Retinal pigment epithelial cell (primary cell): ENCODE data around the gene RAMACL.
A peak's percentile ranks its signal among the peaks of the same experiment; 100 is the strongest.

ENCODE experiments used
- DNase-seq: peaks from one replicate; pipeline ENCODE4 v3.0.0-alpha.2; 2010; ENCODE audit warnings: low read depth
- H3K4me3 ChIP-seq: 2 replicates; pipeline ENCODE4 v1.5.1; 2011; ENCODE audit warnings: mild to moderate bottlenecking, low read length, control low read depth, moderate library complexity
- CTCF ChIP-seq: conservative IDR thresholded peaks from 2 replicates; pipeline ENCODE4 v1.5.1; 2011; ENCODE audit warnings: low read depth, low read length, control low read depth, inconsistent platforms

The RAMACL gene

DNA sequence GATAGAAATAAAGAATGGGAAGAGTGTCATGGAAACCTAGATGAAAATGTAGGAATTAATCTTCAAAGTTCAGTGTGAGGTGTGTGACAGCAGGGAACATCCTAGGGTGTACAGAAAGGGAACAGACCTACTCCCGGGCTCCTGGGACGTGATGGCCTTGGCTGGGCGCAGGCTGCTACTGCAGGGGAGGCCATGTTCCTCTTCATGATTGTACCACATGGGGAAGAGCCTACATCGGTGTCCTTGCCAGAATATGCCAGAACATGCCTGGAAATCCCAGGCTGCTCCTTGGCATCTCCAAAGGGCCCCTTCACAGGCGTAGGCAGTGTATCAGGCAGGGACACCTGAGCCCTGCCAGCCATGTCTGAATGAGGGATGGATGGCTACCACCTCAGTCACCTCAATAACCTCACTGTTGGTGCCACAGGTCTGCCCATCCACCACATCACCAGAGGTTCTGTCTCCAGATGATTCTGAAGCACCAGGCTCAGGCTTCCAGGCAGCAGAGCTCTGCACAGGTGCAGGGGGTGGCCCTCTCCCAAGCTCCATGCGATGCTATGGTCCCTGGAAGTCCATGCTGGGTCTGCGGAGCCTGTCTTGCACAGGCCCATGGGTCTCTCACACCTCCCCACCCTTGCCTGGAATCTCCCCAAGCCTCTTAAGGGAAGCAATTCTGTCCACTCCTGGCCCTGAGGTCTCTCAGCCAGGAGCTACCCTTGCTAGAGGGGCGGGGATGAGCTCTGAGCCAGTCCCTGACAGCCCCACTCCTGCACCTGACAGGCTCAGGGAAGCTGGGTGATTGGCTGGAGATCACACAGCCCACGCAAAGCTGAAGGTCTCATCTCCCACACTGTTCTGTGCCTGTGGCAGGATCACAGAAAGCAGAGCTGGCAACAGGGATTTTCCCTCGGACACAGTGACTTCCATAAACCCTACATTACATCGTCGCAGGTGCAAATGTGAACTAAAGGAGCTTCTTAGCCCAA is 20.2 kb downstream of the RAMACL start:
- no peak overlapping the region for H3K4me3 ChIP-seq
- no peak for TF ChIP-seq CTCF
- peak; percentile 49 for DNase-seq

DNA sequence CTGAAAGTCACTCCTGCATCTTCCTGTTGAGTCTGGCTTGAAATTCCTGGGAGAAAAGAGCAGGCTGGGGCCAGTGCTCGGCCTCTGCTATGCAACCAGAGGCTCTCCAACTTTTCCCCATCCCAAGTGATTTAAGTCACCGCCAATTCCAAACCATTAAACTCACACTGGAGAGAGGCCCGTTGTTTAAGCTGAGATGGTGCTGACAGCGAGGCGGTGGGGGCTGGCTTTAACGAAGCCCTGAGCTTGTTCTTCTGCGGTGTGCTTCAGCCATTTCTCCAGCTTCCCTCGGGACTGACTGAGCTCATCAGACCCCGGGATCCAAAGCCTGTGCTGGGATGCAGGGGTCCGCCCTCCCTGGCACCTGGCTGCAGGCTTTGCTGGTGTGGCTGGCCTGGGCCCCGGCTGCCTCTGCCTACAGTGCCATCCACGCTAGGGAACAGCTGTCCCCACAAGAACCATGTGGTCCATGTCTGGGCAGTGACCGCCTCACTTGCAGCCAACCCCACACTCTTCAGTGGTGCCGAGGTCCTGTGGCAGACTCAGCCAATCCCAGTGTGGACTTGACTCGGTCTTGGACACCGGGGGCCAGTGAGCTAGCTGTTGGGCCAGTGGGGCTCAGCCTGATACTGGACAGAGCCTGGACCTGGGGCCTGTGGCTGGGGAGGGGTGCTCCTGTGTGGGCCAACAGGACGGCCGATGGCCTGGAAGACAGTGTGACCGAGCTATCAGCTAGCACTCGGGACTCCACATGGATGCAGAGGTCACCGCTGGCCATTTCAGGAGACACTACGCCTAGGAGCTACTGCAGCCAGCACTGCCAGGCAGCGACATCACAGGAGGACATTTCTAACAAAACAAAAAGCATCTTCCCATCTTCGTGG is 21.2 kb downstream of the RAMACL start:
- DNase-seq, result no peak
- H3K4me3 ChIP-seq, result no peak overlapping the region
- TF ChIP-seq CTCF, result no peak

GRCh38 chr6:166563805-166564204 is 22.7 kb downstream of the RAMACL start:
- no peak for TF ChIP-seq CTCF
- no peak overlapping the region for H3K4me3 ChIP-seq
- no peak for DNase-seq

- DNase-seq, result no peak
Observed at GRCh38 chr6:166563200-166563599, 23.3 kb downstream of the RAMACL start.

GRCh38 chr6:166562726-166563125 is 23.8 kb downstream of the RAMACL start:
- no peak for DNase-seq

More at GRCh38 chr6:166563200-166563599, 23.3 kb downstream of the RAMACL start:
- no peak overlapping the region for H3K4me3 ChIP-seq
- TF ChIP-seq CTCF, result no peak

DNA sequence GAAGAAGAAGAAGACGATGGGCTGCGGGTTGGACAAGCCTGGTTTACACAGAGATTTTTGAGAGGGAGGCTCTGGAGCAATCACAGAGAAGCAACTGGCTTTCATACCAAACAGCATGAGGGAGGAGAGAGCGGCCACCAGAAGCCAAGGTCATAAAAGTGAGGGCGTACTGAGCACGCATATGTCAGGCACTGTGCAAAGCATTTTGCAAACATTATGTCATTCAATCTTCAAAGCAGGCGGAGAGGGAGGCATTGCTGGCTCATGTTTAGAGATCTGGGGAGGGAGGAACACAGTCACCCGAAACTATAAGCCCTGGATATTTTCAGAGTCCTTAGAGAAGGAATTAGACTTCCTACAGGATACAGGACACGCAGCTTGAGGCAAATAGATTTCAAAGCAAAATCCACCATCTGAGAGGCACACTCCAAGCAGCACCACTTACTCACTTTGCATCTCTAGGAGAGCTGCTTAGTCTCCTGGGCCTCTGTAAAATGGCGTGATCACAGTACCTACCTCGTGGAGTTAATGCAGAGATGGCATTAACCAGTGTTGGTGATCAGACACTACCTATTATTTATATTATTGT is 24.6 kb downstream of the RAMACL start:
- TF ChIP-seq CTCF, result no peak
- DNase-seq, result no peak
- H3K4me3 ChIP-seq, result no peak overlapping the region

More at GRCh38 chr6:166562726-166563125, 23.8 kb downstream of the RAMACL start:
- TF ChIP-seq CTCF, result no peak
- no peak overlapping the region for H3K4me3 ChIP-seq
